Astrocyte of the cerebellum (primary cell): ENCODE results near the gene PRKN.

Experiments
- DNase-seq: peaks from one replicate; pipeline ENCODE4 v3.0.0-alpha.2; 2011; ENCODE audit warnings: low read depth
- H3K4me3 ChIP-seq: 2 replicates; pipeline ENCODE4 v1.5.1; 2011; ENCODE audit warnings: mild to moderate bottlenecking, low read depth, low read length, moderate library complexity
- CTCF ChIP-seq: IDR thresholded peaks from 2 replicates; pipeline ENCODE4 v1.5.1; 2012; ENCODE audit warnings: low read length, low read depth, moderate library complexity, mild to moderate bottlenecking; ENCODE audit errors: missing control alignments
- in situ Hi-C: cut with HindIII; loops from 2 replicates; pipeline ENCODE4 v1.10.0; 2017; ENCODE audit warnings: low sequenced_read_pairs

PRKN gene

GRCh38 chr6:161788531-161788930 is 939.0 kb downstream of the PRKN start:
- in situ Hi-C loops = no loop called here
- no peak overlapping the region for H3K4me3 ChIP-seq
- TF ChIP-seq CTCF = no peak
- DNase-seq = no peak

- in situ Hi-C loops = no loop called here
- H3K4me3 ChIP-seq = no peak overlapping the region
- DNase-seq = no peak
- TF ChIP-seq CTCF = no peak
Observed at GRCh38 chr6:161772176-161772575, 955.4 kb downstream of the PRKN start.

- TF ChIP-seq CTCF = no peak
- in situ Hi-C loops = no loop called here
- H3K4me3 ChIP-seq = no peak overlapping the region
- peak; percentile 47 for DNase-seq
Observed at GRCh38 chr6:161761966-161762365, 965.6 kb downstream of the PRKN start.

- in situ Hi-C loops = no loop called here
- no peak overlapping the region for H3K4me3 ChIP-seq
- no peak for DNase-seq
- no peak for TF ChIP-seq CTCF
Observed at GRCh38 chr6:161755080-161755479, 972.5 kb downstream of the PRKN start.

GRCh38 chr6:161750686-161751085 is 976.9 kb downstream of the PRKN start:
- in situ Hi-C loops = no loop called here
- no peak for TF ChIP-seq CTCF
- no peak overlapping the region for H3K4me3 ChIP-seq
- no peak for DNase-seq

- TF ChIP-seq CTCF = no peak
- in situ Hi-C loops = no loop called here
- H3K4me3 ChIP-seq = no peak overlapping the region
- DNase-seq = no peak
Observed at GRCh38 chr6:161749576-161749975, 978.0 kb downstream of the PRKN start.
